NT2/D1 (cell line): ENCODE data around the gene ROBO2.

Experiments used
- YY1 ChIP-seq: IDR thresholded peaks from 2 replicates; pipeline ENCODE4 v1.6.1; 2011; ENCODE audit not compliant: insufficient read length, insufficient read depth
- ZNF274 ChIP-seq: IDR thresholded peaks from 2 replicates; pipeline ENCODE4 v1.6.1; 2011; ENCODE audit warnings: mild to moderate bottlenecking, low read depth, low read length

DNA sequence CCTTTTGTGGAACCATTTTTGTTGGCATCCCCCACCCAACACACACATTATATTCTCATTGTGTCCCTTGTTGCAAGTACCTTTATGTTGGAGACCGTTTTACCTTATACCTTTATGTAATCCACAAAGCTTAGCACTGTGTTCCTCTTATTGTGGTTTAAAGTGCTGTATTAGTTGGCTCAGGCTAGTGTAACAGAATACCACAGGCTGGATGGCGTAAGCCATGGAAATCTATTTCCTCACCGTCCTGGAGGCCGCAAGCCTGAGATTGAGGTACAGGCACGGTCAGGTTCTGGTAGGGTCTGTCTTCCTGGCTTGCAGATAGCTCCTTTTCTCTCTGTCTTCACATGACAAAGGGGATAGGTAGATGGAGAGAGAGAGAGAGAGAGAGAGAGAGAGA is 302.8 kb downstream of the ROBO2 start:
- TF ChIP-seq YY1 (no peak), ZNF274 (no peak)
